ENCODE measurements around the gene PPP1R8.

- no peak for TF ChIP-seq CTCF (IDR thresholded peaks at IDR 0.05)
- no peak for TF ChIP-seq SMAD3 (CRISPR knock-in tag; IDR thresholded peaks at IDR 0.05; ENCODE audit: borderline replicate concordance)
- TF ChIP-seq FOXK1 (CRISPR knock-in tag; IDR thresholded peaks at IDR 0.05), result no peak
- no peak for TF ChIP-seq USF1 (CRISPR knock-in tag; IDR thresholded peaks at IDR 0.05)
- no peak for TF ChIP-seq ZNF281 (CRISPR knock-in tag; IDR thresholded peaks at IDR 0.05)
- TF ChIP-seq, protein P1, sequence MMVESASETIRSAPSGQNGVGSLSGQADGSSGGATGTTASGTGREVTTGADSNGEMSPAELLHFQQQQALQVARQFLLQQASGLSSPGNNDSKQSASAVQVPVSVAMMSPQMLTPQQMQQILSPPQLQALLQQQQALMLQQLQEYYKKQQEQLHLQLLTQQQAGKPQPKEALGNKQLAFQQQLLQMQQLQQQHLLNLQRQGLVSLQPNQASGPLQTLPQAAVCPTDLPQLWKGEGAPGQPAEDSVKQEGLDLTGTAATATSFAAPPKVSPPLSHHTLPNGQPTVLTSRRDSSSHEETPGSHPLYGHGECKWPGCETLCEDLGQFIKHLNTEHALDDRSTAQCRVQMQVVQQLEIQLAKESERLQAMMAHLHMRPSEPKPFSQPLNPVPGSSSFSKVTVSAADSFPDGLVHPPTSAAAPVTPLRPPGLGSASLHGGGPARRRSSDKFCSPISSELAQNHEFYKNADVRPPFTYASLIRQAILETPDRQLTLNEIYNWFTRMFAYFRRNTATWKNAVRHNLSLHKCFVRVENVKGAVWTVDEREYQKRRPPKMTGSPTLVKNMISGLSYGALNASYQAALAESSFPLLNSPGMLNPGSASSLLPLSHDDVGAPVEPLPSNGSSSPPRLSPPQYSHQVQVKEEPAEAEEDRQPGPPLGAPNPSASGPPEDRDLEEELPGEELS (CRISPR knock-in tag; IDR thresholded peaks at IDR 0.05), result no peak
- TF ChIP-seq MAX (CRISPR knock-in tag; IDR thresholded peaks at IDR 0.05), result no peak
- no peak for TF ChIP-seq CBFB (CRISPR knock-in tag; IDR thresholded peaks at IDR 0.05; ENCODE audit: low read depth)
- TF ChIP-seq JUN (CRISPR knock-in tag; IDR thresholded peaks at IDR 0.05), result no peak
- no peak for TF ChIP-seq CREM (CRISPR knock-in tag; IDR thresholded peaks at IDR 0.05)
- no peak for TF ChIP-seq GRHL2 (CRISPR knock-in tag; IDR thresholded peaks at IDR 0.05; ENCODE audit: insufficient replicate concordance, severe bottlenecking)
- TF ChIP-seq AR (CRISPR knock-in tag; IDR thresholded peaks at IDR 0.05), result no peak
These were observed 54.5 kb downstream of the PPP1R8 start for GRCh38 chr1:27885114-27885528.

Measured in WTC11 (cell line).